MV-4-11 (cell line): ENCODE data around the gene ZNF804B.

ENCODE experiments used
- DNase-seq: peaks from one replicate; lab custom pipeline; 2025; lab: John Stamatoyannopoulos, UW

ZNF804B gene

GRCh38 chr7:88842201-88842600, 82.7 kb downstream of the ZNF804B start:
- DNase-seq = no peak

- no peak for DNase-seq
These were observed 85.6 kb downstream of the ZNF804B start for GRCh38 chr7:88845091-88845490.

DNA sequence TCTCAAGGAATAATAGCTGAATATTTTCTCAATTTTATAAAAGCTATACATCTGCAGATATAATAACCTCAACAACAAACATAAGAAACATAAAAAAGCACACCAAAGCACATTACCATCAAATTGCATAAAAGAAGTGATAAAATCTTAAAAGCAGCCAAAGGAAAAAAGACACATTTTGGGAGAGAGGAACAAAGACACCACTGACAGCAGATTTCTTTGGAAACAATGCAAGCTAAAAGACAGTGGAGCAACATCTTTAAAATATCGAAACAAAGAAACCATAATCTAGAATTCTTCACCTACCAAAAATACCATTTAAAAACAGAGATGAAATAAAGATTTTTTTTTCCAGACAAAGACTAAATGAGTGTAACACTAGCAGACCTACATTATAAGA, 91.7 kb downstream of the ZNF804B start:
- no peak for DNase-seq

DNA sequence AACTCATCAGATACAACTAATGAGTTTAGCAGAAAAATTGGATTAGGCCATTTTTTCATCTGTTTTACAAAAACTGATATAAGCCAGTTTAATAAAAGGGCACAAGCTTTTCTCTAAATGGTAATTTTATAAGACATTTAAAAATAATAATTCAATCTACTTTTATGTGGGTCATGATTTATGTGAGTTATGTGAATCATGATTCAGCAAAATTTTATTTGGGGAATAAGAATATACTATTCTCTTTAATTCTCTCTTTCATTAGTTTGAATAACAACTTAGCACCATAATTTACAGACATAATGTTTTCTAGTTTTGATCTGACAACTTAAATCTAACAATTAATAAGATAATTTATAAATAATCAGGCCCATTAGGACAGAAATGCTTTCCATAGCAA, 99.8 kb downstream of the ZNF804B start:
- no peak for DNase-seq

DNA sequence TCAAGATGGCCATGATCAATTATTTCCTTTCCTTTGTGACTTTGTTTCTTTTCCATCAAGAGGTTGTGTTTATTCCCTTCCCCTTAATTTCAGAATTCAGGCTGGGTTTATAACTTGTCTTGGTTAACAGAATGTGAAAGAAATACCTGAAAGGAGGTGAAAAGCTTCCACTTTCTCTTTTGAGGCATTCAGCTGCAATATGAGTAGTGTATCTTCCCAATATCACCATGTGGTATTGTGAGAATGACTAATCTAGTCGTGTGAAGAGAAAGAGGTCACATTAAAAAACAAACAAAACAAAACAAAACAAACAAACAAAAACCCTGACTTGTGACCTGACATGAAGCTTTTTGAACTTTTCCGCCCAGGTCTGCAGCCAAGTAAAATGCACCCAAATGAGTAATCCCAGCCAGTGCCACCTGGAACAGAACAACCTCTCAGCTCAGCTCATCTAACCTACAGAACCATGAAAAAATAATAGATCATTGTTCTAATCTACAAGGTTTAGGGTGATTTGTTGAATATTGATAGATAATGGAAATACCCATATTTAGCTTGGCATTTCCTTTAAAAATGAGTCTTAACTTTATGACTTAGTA, 106.9 kb downstream of the ZNF804B start:
- no peak for DNase-seq

DNA sequence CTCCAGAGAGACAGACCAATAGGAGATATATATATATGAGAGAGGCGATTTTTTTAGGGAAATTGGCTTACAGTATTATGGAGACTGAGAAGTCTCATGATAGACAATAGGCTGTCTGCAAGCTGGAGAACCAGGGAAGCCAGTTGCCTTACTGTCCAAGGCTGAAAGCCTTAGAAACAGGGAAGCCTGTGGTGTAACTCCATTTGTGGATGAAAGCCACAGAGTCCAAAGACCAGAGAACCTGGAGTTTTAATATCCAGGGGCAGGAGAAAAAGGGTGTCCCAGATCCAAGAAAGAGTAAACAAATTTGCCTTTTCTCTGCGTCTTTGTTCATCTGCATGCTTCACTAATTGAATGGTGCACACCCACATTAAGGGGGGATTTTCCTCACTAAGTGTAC, 107.7 kb downstream of the ZNF804B start:
- no peak for DNase-seq

- DNase-seq = no peak
These were observed 109.0 kb downstream of the ZNF804B start for GRCh38 chr7:88868456-88868855.

- DNase-seq = no peak
These were observed 121.6 kb downstream of the ZNF804B start for GRCh38 chr7:88881136-88881535.

- no peak for DNase-seq
These were observed 125.6 kb downstream of the ZNF804B start for GRCh38 chr7:88885131-88885530.

DNA sequence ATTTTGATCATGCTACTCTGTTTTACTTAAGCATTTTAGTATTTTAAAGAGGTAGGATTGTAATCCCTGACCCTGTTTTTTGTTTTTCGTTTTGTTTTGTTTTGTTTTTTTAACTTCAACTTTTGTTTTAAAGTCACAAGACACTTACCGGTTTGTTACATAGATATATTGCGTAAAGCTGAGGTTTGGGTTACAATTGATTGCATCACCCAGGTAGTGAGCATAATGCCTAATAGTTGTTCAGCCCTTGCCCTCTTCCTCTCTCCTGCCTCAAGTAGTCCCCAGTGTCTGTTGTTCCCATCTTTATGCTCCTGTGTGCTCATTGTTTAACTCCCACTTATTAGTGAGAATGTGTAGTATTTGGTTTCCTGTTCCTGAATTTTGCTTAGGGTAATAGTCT, 129.2 kb downstream of the ZNF804B start:
- peak; percentile 18 for DNase-seq

- DNase-seq = no peak
These were observed 151.0 kb downstream of the ZNF804B start for GRCh38 chr7:88910516-88910915.

- DNase-seq = no peak
These were observed 153.4 kb downstream of the ZNF804B start for GRCh38 chr7:88912852-88913251.

- no peak for DNase-seq
These were observed 156.1 kb downstream of the ZNF804B start for GRCh38 chr7:88915615-88916014.

GRCh38 chr7:88919478-88920131, 160.1 kb downstream of the ZNF804B start:
- DNase-seq = no peak

DNA sequence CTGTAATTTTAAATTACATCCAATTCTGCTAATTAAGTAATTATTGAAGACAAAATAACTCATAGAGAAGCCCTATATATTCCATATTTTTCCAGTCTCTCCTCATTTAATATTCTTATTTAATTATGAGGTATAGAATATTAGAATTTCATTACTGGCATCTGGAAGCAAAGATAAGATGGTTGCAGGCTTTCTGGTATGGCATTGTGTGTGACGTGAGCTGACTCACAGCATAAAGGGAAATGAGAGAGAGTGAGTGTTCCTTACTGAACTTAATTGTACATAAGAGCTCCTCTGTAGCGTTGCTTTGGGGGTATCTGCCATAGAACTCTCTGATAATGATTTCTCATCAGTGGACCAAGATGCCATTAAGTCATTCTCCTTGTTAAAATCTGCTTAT, 163.4 kb downstream of the ZNF804B start:
- no peak for DNase-seq

- no peak for DNase-seq
These were observed 168.8 kb downstream of the ZNF804B start for GRCh38 chr7:88928276-88928675.

DNA sequence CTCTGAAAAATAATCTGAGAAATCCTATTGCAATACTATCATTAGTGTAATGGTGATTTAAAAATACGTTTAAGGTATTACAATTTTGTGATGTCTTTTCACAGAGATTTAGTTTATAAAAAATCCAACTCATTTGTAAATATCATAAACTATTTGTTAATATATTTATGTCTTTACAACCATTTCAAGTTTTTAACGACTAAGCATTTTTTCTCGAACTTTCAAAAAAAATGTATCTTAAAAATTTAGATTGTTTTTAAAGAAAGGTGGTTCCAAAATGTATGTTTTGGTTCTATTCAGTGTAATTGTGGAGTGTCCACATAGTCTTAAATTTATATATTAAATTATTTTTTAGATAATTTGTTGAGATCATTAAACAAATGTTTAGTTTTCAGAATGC, 170.2 kb downstream of the ZNF804B start:
- no peak for DNase-seq

DNA sequence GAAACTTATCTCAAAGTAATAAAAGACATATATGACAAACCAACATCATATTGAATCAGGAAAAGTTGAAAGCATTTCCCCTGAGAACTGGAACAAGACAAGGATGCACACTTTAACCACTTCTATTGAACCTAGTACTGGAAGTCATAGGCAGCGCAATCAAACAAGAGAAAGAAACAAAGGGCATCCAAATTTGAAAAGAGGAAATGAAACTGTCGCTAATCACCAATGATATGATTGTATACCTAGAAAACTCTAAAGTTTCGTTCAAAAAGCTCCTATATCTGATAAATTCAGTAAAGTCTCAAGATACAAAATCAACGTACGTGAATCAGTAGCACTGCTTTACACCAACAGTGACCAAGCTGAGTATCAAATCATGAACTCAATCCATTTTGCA, 173.8 kb downstream of the ZNF804B start:
- DNase-seq = no peak

- DNase-seq = no peak
These were observed 183.5 kb downstream of the ZNF804B start for GRCh38 chr7:88942815-88943501.

- no peak for DNase-seq
These were observed 192.3 kb downstream of the ZNF804B start for GRCh38 chr7:88951826-88952225.

- no peak for DNase-seq
These were observed 204.9 kb downstream of the ZNF804B start for GRCh38 chr7:88964418-88964817.

- DNase-seq = no peak
These were observed 205.9 kb downstream of the ZNF804B start for GRCh38 chr7:88965371-88965770.

DNA sequence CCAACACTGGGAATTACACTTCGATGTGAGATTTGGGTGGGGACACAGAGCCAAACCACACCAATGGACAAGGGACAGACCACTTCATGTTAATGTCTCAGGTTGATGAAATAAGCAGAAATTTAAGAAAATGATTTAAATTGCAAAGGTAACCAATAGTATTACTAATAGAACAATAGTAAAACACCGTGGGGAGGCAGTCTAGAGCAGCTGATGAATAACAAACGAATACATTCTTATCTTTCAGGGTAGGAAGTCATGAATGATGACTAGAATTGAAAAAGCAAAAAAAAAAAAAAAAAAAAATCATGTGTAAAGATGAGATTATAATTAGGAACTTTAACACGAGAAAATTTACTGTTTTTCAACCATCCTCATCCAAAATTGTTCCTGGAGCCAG, 207.9 kb downstream of the ZNF804B start:
- no peak for DNase-seq

GRCh38 chr7:88969167-88969566, 209.7 kb downstream of the ZNF804B start:
- no peak for DNase-seq
